Testis (tissue), 3 donors: ENCODE data around the gene MLH3. TPM values are rescaled to one million over a fixed set of nuclear protein-coding genes. Genes with fewer than 3 reads are reported as not detected.

Experiments
- DNase-seq: peaks from one replicate; pipeline ENCODE4 v3.0.0-alpha.2; 2019
- H3K27ac ChIP-seq, 2 donors: fragments of 200-600 bp; sonication (generic); one replicate each; pipeline ENCODE4 v1.5.1; 2019
- H3K27me3 ChIP-seq: fragments of 200-600 bp; sonication (generic); one replicate; pipeline ENCODE4 v1.5.1; 2019
- H3K36me3 ChIP-seq: fragments of 200-600 bp; sonication (generic); one replicate; pipeline ENCODE4 v1.5.1; 2017; ENCODE audit warnings: low read depth; ENCODE audit errors: missing control alignments
- H3K4me1 ChIP-seq: fragments of 200-600 bp; sonication (generic); one replicate; pipeline ENCODE4 v1.5.1; 2019
- H3K4me3 ChIP-seq, 2 donors: fragments of 200-600 bp; sonication (generic); one replicate each; pipeline ENCODE4 v1.5.1; 2017 to 2019
- H3K9me3 ChIP-seq: fragments of 200-600 bp; sonication (generic); one replicate; pipeline ENCODE4 v1.5.1; 2017
- CTCF ChIP-seq, 3 experiments: fragments of 450-650 bp in 2 of 3; fragments of 200-600 bp in 1 of 3; sonication (generic) in 1 of 3; IDR thresholded peaks; one replicate each; pipeline ENCODE4 v1.5.1; 2016 to 2019; ENCODE audit warnings: antibody characterized with exemption in 3 of 3, mild to moderate bottlenecking in 2 of 3, moderate library complexity in 1 of 3
- POLR2A ChIP-seq: fragments of 450-650 bp; IDR thresholded peaks from one replicate; pipeline ENCODE4 v1.6.1; 2017; ENCODE audit warnings: antibody characterized with exemption, mild to moderate bottlenecking, moderate library complexity
- WGBS, 2 donors: methylation state at CpG; one replicate each; pipeline ENCODE4 v1.1.5; 2018; 5-methylcytosine and 5-hydroxymethylcytosine counted together
- intact Hi-C: fragments of 100-400 bp; cut with DNase I; formaldehyde crosslinking; loops from one replicate; pipeline ENCODE4 v1.15.1; 2023; ENCODE audit warnings: low total_unique reads
- polyA plus RNA-seq: library from polyadenylated mRNA; stranded (reverse); fragments of 350-450 nt; fragmentation: Illumina TruSeq; extraction: RNeasy Lipid Tissue Mini Kit (QIAGEN cat#74804); gene quantifications from one replicate; pipeline ENCODE4 v1.2.3, GENCODE V29; 2014; ENCODE audit warnings: low read depth, low replicate concordance; ENCODE audit not compliant: insufficient read depth
- total RNA-seq, 2 donors: library from RNA; depleted of rRNA; stranded (reverse); fragments of >200 nt; gene quantifications; one replicate each; pipeline ENCODE4 v1.2.3, GENCODE V29; 2016

Gene MLH3
- total and polyA plus RNA-seq, 3 donors from 2014 or later, result 21.5 to 36.2 (median 31.8) TPM

- H3K4me1 ChIP-seq, result peaks cover 17% of the 10 kb centered on the region
- intact Hi-C loops, result no loop called here
Observed at GRCh38 chr14:75049731-75050201, 1.5 kb downstream of the MLH3 start.

GRCh38 chr14:75049136-75049535 lies 2.1 kb downstream of the MLH3 start:
- Histone ChIP-seq H3K27ac (peak overlapping the region in 1 of 2 donors; percentile 9), H3K9me3 (no peaks in the 10 kb centered on the region), H3K4me1 (peaks cover 17% of the 10 kb centered on the region), H3K4me3 (no peak overlapping the region), H3K36me3 (no peaks in the 10 kb centered on the region), H3K27me3 (no peaks in the 10 kb centered on the region)
- WGBS, 2 donors, result 47 to 62% methylated on average over 5 of the region's 5 CpGs
- TF ChIP-seq POLR2A (no peak), CTCF (IDR thresholded peaks at IDR 0.05) (no peak)
- intact Hi-C loops, result no loop called here
- DNase-seq, result no peak

More at GRCh38 chr14:75049731-75050201, 1.5 kb downstream of the MLH3 start:
- Histone ChIP-seq H3K27ac (no peak overlapping the region), H3K36me3 (no peaks in the 10 kb centered on the region), H3K27me3 (no peaks in the 10 kb centered on the region), H3K4me3 (no peak overlapping the region), H3K9me3 (no peaks in the 10 kb centered on the region)
- 83 to 87% methylated on average over 3 of the region's 3 CpGs for WGBS, 2 donors
- TF ChIP-seq CTCF (IDR thresholded peaks at IDR 0.05), result no peak
- no peak for TF ChIP-seq POLR2A
- DNase-seq, result no peak

- 83 to 89% methylated on average over 2 of the region's 2 CpGs for WGBS, 2 donors
- Histone ChIP-seq H3K27me3 (no peaks in the 10 kb centered on the region), H3K4me3 (no peak overlapping the region), H3K9me3 (no peaks in the 10 kb centered on the region), H3K27ac (no peak overlapping the region), H3K4me1 (peaks cover 17% of the 10 kb centered on the region), H3K36me3 (no peaks in the 10 kb centered on the region)
- no peak for DNase-seq
- intact Hi-C loops, result no loop called here
- TF ChIP-seq POLR2A (no peak), CTCF (IDR thresholded peaks at IDR 0.05) (no peak)
Observed at GRCh38 chr14:75048101-75048500, 3.2 kb downstream of the MLH3 start.

- no peaks in the 10 kb centered on the region for H3K36me3 ChIP-seq
- DNase-seq, result no peak
- H3K9me3 ChIP-seq, result no peaks in the 10 kb centered on the region
- H3K27me3 ChIP-seq, result no peaks in the 10 kb centered on the region
- H3K4me1 ChIP-seq, result peaks cover 17% of the 10 kb centered on the region
- no peak overlapping the region for H3K4me3 ChIP-seq
- intact Hi-C loops, result no loop called here
- WGBS, 2 donors, result 84 to 90% methylated on average over 4 of the region's 4 CpGs
- TF ChIP-seq POLR2A (no peak), CTCF (IDR thresholded peaks at IDR 0.05) (no peak)
- H3K27ac ChIP-seq, result no peak overlapping the region
Observed at GRCh38 chr14:75047506-75047905, 3.8 kb downstream of the MLH3 start.

GRCh38 chr14:75046899-75047298 lies 4.4 kb downstream of the MLH3 start:
- Histone ChIP-seq H3K27ac (no peak overlapping the region), H3K4me3 (no peak overlapping the region), H3K36me3 (no peaks in the 10 kb centered on the region), H3K27me3 (no peaks in the 10 kb centered on the region), H3K4me1 (peaks cover 20% of the 10 kb centered on the region), H3K9me3 (no peaks in the 10 kb centered on the region)
- DNase-seq, result no peak
- 80 to 81% methylated on average over 3 of the region's 3 CpGs for WGBS, 2 donors
- intact Hi-C loops, result no loop called here
- TF ChIP-seq POLR2A (no peak), CTCF (IDR thresholded peaks at IDR 0.05) (no peak)
